SK-N-DZ (cell line): ENCODE results near the gene BRD2.

Source experiments
- DNase-seq: peaks from one replicate; pipeline ENCODE4 v3.0.0-alpha.2; 2015; ENCODE audit warnings: low spot score

BRD2 gene

DNA sequence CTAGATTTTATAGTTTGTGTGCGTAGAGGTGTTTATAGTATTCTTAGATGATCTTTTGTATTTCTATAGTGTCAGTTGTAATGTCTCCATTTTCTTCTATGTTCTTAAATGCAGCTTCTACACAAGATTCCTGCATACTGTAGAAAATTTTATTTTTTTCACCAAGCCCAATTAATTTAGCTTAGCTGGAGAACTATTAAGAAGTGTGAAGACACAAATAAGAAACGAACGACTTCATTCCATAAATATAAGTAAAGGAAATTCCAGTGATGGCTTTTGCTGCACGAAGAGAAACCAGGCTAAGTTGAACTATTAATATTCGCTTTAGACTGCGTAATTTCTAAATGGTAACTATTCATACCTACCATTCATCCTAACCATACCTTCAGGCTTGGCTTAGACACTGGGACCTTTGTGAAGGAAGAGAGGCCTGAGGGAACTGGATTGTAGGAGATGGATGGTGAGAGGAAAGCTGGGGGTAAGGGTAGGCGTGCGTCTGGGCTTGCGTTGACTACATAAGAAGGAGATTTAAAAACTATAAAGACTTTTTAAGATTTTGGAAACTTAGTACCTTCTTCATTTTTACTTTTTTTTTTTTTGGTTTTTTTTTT lies 25.1 kb downstream of the BRD2 start:
- no peak for DNase-seq

DNA sequence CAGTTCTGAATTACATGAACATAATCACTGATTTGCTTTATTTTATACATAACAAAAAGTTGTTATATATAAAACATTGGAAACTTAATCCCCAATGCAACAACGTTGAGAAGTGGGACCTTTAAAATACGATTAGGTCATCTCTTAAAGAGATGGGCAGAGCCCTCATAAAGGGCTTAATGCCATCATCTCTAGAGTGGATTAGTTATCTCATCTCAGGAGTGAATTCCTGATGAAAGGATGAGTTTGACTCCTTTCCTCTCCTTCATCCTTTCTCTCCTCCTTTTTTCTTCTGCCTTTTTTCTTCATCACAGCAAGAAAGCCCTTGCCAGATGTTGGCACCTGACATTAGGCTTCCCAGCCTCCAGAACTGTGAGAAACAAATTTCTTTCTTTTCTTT lies 27.1 kb downstream of the BRD2 start:
- DNase-seq = no peak

DNA sequence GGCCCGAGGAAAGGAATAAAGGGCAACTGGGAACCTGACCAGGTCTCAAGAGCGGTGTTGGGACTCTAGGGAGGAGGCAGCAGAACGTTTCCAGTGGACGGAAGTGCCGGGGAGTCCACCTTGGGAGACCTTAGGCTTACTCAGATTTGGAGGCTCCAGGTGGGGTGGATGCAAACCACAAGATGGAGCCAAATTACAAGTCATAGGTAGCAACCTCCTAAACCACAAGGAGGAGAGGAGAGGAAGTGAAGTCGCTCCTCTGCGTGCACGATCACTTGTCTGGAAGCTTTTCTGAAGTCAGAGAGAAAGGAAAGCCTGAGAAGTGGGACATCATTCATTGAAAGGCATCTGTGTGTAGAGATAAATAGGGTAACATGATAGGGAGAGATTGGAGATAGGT lies 31.7 kb downstream of the BRD2 start:
- no peak for DNase-seq

DNA sequence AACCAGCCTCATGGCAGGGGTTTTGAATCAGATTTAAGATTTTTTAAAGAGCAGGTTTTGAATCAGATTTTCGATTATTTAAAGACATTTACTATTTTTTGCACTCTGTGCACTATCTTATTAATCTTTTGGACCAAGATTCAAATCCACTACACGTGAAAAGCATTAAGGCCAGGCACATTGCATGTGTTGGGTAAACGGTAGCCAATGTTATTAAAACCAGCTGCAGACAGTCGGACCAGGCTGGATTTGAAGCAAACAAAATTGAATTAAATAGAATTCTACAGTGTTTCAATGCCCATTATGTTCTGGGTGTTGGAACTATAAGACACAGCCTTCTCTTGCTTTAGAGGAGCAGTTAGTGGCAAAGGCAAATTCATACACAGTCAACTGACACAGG lies 33.3 kb downstream of the BRD2 start:
- no peak for DNase-seq

DNA sequence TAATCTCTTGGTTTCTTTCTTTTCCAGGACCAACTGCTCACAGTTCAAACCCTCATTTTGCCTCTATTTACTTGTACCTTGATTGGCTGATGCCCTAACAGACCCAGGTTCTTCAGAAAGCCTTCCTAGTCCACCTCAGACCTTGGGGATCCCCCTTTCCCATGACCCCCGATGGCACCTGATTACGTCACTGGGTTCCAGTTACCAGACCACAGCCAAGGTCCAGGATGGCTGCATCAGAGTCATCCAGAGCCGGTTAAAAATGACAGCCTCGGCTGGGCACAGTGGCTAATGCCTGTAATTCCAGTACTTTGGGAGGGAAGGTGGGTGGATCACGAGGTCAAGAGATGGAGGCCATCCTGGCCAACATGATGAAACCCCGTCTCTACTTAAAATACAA lies 36.5 kb downstream of the BRD2 start:
- DNase-seq = no peak

DNA sequence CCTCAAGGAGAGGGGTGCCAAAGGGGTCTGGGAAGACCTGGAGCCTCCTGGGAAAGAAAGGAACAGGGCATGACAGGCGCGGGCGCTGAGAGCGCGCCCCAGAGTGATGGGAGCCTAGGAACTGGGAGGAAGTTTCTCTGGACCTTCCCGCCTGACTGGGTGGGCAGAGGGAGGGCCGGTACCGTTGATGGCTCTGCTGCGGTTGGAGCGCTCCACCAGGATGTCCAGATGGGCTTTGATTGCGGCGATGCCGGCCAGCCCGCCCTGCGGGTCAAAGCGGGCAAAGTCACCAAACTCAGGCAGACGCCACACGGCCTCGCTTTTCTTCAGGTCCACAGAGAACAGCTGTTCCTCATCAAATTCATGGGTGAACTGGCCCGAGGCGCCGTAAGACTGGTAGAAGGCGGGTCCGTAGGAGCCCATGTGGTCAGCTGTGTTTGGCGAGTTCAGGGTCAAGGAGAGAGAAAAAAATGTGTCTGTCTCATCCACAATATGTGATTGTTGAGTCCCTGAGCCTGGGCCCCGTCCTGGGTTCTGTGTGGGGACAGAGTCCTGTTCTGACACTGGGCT lies 39.5 kb downstream of the BRD2 start:
- DNase-seq = no peak

DNA sequence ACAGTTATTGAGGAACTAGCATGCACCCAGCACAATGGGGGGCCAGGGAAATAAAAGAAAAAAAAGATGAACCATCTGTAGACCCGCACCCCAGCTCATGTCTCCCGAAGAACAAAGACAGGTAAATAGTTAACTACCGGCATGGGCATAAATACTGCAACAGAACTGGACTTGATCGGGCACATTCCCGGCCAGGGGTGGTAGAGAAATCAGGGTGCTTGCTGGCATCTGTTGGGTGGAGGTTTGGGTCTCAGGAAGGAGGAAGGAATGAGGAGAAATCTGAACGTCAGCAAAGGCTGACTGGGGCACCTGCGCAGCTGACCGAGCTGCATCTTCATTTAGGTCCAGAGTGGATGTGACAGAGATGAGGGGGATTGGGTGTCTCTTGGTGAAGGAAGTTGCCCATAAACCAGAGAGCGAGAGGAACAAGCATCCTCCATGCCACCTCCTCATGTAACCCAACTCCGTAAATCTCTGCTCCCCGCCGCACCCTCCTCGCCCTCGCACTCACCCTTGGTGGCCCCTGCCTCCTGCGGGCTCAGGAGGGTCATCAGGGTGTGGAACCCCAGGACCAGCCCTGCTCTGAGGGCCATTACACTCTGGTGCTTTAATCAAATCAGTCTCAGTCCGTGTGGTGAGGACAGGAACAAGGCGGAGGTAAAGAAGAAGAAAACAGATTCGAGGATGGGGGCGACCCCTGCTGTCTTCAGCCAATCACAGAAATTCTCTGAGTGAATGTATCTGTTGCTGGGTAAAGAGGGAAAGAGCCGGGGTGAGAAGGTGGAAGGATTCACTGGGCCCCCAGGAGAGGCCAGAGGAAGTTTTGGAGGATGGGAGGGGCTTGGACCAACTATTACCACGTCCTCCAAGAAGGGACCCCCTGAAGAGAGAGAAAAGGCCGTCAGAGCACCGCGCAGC lies 40.8 kb downstream of the BRD2 start, which contains the start of gene HLA-DOA:
TSS of gene HLA-DOA (minus strand) at position 648 of the 918 bp plus-strand sequence.
- DNase-seq = peak; percentile 42

DNA sequence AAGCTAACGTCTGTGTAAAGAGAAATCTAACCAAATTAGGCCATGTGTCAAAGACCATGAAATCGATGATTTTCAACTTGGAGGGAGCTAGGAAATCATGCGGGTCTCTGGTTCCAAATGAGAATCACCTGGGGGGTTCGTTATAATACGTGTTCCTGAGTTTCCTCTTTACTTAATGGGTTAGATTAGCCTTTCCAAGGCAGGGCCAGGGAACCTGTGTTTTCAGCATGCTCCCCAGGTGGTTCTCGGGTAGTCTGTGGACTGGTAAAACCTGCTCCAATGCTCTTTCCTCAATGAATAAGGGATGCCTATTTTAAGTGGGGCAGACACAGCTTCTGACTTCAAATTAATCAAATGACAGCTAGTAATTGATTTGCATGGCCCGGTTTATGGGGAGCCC lies 42.0 kb downstream of the BRD2 start:
- no peak for DNase-seq

DNA sequence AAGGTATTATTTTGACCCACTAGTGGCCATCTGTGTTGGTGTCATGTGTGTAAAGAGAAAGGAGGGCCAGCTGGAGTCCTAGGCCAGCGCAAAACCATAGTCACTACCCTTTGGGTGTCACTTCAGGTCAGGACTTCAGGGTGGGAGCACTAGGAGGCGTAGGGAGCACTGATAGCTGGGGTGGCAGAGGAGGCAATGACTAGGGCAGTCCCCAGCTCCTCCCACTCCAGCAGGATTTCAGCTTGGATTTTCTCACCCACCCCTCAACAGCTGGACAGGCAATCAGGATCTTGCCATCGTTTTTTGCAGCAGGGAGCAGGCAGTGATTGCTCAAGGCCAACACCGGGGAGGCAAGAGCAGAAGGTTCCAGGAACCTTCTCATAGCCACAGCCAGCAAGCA lies 45.2 kb downstream of the BRD2 start:
- no peak for DNase-seq

DNA sequence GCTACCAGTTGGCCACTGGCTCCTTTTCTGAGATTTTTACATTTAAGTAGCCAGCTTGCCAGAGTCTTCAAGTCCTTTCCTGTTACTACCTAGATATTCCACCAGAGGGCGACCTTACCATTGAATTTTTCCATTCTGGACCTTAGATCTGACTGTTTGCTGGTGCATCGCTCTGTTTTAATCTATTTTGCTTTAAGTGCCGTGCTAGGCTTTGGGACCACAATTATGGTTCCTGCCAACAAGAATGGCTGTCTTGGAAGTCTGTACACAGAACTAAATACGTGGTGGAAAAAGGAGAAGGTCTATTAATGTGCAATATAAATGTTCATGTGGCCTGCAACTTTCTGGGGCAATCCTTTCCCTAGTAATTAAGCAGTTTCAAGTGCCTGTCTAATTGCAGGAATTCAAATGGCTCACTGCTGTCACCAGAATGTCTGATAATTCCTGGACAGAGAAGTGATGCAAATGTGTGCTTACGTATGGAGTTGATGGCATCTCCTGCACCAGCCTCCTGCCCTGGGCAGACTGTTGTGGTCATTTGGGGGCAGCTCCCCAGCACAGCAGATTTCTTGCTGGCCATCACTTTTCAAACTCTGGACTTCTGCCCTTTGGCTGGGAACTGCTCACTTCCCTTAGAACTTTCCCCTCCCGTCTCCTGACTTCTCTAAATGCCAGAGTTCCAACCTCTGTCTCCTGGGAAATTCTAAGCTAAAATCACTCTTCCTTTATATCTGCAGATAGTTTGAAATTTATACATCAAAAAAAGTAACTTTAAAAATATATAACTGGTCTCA lies 46.6 kb downstream of the BRD2 start:
- peak; percentile 80 for DNase-seq

DNA sequence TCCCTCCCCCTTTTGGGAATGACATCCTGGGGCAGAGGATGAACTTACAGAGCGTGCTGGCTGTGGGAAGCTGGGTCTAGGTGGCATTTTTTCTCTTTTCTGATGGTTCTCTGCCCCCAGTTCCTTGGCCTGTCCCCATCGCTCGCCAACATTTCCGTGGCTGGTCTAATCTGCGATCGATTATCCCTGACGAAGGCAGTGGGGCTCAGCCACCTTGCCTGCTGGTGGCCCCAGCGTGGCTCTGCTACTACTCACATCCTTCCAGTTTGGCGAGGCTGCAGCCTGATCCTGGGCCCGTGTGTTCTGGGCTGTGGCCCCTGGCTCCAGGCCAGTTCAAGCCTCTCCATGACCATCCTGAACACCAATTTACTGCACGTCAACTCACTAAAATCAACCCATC lies 47.4 kb downstream of the BRD2 start:
- no peak for DNase-seq

DNA sequence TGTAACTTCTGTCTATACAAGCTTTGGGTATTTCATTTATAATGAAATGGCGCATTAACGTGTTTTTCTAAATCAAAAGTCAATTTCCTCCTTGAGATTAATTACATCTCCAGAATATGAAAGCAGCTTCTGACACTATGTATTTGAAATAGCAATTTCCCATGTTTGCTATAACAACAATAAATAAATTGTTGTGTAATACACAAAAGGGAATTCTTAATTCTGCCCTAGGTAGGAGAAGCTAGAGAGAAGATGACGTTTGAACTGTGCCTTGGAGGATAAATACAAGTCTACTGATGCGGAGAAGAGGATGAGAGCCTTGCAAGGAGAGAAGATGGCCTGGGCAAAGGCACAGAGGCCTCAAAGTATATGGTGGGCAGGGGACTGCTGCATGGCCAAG lies 48.6 kb downstream of the BRD2 start:
- no peak for DNase-seq

DNA sequence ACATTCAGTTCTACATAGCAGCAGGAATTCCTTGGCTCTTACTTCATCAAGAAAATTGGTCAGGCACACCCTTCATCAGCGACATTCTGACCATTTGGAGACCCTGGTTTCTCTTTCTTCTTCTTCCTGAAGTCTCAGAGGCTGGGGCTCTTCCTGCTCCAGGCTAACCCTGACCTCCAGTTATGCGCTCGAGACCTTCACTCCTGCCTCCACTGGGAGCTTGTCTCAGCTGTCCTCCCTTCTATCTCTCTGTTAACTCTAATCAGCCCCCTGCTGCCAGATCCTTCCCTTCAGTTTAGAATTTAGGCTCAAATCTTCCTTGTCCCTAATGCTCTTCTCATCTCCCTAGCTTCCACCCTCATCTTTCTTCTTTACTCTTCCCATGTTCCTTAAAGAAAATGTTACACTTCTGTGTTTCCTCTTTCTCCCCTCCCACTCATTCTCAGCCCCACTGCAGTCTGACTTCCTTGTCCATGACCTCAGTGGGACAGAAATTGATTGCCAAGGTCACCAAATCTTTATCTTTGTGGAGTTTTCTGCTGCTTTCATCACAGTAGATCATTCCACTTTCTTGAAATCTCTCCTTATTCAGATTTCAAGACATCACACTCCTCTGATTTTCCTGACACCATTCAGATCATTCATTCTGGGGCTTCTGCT lies 49.4 kb downstream of the BRD2 start:
- DNase-seq = no peak

DNA sequence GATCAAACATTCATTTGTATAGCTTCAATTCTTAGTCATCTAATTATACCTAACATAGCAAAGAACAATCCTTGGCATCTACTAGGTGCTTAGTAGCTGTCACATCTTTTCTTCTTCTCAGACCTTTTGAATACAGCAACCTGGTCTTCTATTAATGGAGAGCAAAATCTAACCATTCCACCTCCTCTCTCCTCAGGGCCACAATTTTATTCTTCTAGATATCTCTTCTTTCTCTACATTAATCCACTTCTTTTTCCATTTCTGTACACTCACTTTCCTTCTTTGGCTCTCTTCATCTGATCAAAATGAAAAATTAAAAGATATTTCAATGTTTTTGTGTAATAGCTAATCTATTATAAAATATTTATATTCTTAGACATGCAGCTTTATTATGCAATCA lies 50.0 kb downstream of the BRD2 start:
- no peak for DNase-seq

DNA sequence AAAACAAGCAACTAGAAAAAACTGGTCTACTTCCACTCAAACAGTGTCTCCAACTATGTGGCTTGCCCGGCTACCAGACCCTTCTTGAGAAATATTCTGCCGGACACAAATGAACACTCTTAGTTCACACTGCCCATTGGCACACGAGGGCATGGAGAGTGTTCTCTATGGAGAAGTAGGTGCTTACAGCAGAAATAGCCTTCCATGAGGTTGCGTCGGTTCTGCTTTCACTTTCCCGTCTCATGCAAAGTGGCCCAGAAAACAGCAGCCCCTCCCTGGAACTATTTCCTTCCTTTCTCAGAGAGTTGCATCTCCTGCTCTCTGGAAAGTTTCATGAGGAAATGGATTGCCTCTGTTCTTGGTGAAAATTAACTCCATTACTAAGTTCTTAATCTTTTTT lies 50.5 kb downstream of the BRD2 start:
- no peak for DNase-seq

DNA sequence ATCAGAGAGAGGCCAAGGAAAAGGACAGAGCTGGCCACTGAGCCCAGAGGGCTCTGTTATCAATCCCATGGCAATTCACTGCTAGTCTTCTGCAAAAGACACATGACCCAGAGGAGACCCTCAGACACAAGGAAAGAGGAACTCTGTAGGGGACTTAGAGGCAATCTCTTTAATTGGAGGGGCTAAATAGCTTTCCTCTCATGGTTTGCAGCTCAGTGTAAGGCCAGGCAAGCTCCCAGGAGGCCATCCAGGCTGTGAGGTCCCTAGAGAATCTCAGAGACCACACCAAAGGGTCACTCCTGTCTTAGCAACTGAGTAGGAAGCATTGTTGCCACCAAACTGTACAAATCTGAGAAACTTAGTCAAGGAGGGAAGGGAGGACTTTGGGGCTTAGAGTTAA lies 51.0 kb downstream of the BRD2 start:
- DNase-seq = no peak

DNA sequence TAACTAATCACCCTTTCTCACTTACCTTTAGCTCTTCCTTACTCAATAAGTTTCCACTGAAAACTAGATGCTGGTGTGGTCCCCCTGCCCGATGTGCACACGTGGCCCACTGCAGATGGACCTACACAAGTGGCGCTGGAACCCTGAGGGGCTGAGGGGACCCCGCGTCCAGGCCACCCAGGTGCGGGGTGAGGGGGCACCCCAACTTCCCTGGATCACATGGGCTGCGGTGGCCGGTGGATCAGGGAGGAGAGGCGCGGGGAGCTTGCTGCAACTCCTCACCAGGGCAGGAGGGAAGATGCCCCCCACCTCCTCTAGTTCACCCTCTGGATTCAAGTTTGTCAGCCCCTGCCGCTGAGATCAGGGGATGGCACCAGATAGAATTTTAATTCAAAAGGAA lies 53.5 kb downstream of the BRD2 start:
- no peak for DNase-seq

DNA sequence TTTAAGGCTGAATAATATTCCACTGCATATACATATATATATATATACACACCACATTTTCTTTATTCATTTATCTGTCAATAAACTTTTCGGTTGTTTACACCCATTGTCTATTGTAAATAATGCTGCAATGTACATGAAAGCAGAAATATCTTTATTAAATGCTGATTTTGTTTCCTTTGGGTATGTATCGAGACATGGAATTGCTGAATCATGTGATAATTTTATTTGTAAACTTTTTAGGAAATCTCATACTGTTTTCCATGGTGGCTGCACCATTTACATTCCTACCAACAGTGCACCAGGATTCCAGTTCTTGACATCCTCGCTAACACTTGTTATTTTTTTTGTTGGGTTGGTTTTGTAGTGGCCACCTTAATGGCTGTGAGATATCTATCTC lies 55.1 kb downstream of the BRD2 start:
- DNase-seq = no peak

DNA sequence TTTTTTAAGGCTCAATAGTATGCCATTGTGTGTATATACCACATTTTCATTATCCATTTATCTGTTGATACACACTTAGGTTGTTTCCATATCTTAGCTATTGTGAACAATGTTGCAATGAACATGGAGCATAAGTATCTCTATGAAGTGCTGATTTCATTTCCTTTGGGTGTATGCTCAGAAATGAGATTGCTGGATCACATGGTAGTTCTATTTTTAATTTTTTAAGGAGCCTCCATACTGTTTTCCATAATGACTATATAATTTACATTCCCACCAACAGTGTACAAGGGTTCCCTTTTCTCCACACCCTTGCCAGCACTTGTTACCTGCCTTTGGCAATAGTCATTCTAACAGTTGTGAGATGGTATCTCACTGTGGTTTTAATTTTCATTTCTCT lies 56.1 kb downstream of the BRD2 start:
- no peak for DNase-seq

DNA sequence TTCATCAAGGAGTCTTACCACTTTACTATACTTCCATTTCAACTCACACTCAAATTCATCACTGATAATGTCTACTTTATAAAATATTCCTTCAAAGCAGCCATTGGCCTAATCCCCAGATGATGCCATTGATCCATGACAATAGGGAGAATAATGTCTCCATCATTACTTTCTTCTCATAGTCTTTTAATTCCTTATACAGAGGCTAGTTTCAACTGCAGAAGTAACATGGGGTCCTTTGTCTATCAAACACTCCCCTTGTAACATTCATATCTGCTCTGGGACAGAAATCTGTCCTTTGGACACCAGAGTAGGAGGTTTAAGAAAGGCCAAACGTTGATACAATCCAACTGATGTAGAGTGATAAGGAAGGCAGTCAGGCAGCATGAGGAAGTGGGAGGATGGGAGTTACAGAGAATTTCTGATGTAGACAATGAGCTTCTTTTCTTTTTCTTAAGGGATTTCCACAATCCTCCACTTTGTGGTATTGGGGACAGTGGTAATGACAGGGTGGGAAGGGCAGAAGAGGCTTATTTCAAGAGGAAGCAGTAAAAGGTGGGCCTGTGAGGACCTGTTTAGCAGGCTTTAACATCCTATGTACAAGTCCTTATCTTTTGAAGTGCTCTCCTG lies 59.9 kb downstream of the BRD2 start:
- DNase-seq = no peak
